ENCODE results near the gene PAX5. TPM values are rescaled to one million over a fixed set of nuclear protein-coding genes. Genes with fewer than 3 reads are reported as not detected.

The PAX5 gene
- total RNA-seq, 4 donors from 2014 or later, result not detected

DNA sequence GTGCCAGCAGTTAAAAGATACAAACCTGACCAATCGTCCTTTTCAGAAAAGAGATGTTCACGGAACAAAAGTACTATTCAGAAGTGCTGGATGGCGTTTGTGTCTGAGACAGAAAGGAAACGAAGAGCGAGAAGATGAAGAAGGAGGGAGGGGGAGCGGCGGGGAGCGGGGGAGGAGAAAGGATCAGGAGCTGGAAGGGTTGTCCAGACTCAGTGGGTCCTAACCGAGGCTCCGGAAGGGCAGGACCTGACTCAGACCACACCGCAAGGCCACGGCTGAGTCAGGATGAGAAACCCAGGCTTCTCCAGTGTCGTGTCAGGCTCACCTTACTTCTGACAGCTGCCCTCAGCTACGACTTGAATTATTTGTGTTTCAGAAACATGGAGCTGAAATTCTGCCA is 46.2 kb downstream of the PAX5 start:
- 4 to 8% methylated on average over 14 of the region's 14 CpGs for WGBS, 2 donors
- no peak for TF ChIP-seq POLR2A (IDR thresholded peaks at IDR 0.05)
- TF ChIP-seq, protein P1, sequence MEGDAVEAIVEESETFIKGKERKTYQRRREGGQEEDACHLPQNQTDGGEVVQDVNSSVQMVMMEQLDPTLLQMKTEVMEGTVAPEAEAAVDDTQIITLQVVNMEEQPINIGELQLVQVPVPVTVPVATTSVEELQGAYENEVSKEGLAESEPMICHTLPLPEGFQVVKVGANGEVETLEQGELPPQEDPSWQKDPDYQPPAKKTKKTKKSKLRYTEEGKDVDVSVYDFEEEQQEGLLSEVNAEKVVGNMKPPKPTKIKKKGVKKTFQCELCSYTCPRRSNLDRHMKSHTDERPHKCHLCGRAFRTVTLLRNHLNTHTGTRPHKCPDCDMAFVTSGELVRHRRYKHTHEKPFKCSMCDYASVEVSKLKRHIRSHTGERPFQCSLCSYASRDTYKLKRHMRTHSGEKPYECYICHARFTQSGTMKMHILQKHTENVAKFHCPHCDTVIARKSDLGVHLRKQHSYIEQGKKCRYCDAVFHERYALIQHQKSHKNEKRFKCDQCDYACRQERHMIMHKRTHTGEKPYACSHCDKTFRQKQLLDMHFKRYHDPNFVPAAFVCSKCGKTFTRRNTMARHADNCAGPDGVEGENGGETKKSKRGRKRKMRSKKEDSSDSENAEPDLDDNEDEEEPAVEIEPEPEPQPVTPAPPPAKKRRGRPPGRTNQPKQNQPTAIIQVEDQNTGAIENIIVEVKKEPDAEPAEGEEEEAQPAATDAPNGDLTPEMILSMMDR (IDR thresholded peaks at IDR 0.05), result no peak
- no peak for TF ChIP-seq EP300 (IDR thresholded peaks at IDR 0.05)
- Histone ChIP-seq H3K9me3 (peaks cover 0 to 20% (median 4%) of the 10 kb centered on the region in 4 donors), H3K36me3 (no peaks in the 10 kb centered on the region), H3K27me3 (peaks cover 0 to 94% of the 10 kb centered on the region in 2 donors), H3K27ac (no peak overlapping the region), H3K4me1 (peaks cover 0 to 28% (median 3%) of the 10 kb centered on the region in 4 donors), H3K4me3 (no peak overlapping the region)
- DNase-seq (ENCODE audit: low spot score in 2 of 2), result no peak

DNA sequence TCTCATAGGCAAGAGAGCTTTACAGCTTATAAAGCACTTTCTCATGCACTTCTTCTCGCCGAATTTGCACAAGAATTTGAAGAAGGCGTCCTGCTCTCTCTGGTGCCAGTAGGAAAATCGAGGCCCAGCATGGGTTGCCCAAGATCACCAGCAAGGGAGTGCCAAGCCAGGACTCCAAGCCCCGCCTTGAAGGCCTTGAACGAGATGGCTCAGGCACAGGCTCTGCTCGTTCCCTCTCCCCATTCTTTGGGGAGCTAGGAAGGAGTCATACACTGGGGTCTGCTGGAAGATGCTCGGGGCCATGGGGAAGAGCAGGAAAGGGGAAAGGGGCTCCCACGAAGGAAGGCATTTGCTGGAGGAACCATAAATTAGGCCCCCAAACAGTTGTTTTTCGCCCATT is 46.7 kb downstream of the PAX5 start:
- H3K27ac ChIP-seq, result no peak overlapping the region
- peaks cover 0 to 20% (median 4%) of the 10 kb centered on the region in 4 donors for H3K9me3 ChIP-seq
- 13 to 14% methylated on average over 10 of the region's 10 CpGs for WGBS, 2 donors
- H3K27me3 ChIP-seq, result peaks cover 0 to 96% of the 10 kb centered on the region in 2 donors
- TF ChIP-seq, protein P1 (IDR thresholded peaks at IDR 0.05), result no peak
- TF ChIP-seq POLR2A (IDR thresholded peaks at IDR 0.05) (no peak), EP300 (IDR thresholded peaks at IDR 0.05) (no peak)
- no peak overlapping the region for H3K4me3 ChIP-seq
- DNase-seq (ENCODE audit: low spot score in 2 of 2), result no peak
- peaks cover 0 to 28% (median 3%) of the 10 kb centered on the region in 4 donors for H3K4me1 ChIP-seq
- H3K36me3 ChIP-seq, result no peaks in the 10 kb centered on the region

DNA sequence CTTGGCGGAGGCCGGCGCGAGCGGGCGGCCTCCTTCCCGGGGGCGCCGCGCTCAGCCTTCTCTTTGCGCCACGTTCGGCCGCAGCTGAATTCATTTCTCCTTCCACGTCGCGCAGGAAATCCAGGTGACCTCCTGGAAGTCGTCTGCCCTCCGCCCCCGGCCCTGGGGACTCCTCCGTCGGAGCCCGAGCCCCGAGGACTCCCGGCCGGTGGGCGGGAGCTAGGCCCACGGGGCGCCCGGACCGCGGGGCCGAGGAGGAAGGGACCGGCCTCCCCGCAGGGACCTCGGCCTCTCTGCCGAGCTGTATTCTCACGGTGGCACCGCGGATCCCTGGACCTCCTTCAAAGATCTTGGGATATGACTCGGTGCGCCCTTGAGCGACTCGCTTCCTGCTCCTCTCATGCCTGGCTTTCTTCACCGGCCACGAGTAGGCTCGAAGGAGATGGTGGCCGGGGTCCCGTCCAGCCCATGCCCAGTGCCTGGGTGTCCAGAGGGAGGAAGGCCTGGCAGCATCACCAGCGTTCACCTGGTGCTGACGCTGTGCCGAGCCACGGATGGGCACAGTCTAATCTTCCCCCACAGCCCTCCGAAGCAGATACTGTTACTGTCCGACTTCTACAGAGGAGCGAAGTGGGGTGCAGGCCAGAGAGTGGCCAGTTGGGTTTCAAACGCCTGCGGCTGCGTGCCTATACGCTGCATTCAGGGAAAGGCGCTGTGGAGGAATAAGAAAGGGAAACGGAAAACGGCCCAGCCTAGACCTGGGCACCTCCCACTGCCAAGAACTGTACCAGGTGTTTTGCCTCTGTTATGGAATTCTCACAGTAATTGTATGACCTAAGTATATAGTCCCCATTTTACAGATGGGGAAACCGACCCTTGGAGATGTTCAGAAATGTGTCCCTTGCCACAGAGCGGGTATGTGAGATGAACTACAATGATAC is 47.3 kb downstream of the PAX5 start:
- Histone ChIP-seq H3K36me3 (no peaks in the 10 kb centered on the region), H3K9me3 (peaks cover 0 to 18% (median 4%) of the 10 kb centered on the region in 4 donors), H3K27ac (no peak overlapping the region), H3K4me3 (peak overlapping the region in 1 of 4 donors; percentile 17), H3K4me1 (peaks cover 0 to 28% (median 3%) of the 10 kb centered on the region in 4 donors), H3K27me3 (peaks cover 0 to 96% of the 10 kb centered on the region in 2 donors)
- DNase-seq (ENCODE audit: low spot score in 2 of 2), result no peak
- WGBS, 2 donors, result 4 to 5% methylated on average over 40 to 65 of the region's 65 CpGs
- TF ChIP-seq POLR2A (IDR thresholded peaks at IDR 0.05) (no peak), EP300 (IDR thresholded peaks at IDR 0.05) (no peak)
- TF ChIP-seq, protein P1 (IDR thresholded peaks at IDR 0.05), result no peak

DNA sequence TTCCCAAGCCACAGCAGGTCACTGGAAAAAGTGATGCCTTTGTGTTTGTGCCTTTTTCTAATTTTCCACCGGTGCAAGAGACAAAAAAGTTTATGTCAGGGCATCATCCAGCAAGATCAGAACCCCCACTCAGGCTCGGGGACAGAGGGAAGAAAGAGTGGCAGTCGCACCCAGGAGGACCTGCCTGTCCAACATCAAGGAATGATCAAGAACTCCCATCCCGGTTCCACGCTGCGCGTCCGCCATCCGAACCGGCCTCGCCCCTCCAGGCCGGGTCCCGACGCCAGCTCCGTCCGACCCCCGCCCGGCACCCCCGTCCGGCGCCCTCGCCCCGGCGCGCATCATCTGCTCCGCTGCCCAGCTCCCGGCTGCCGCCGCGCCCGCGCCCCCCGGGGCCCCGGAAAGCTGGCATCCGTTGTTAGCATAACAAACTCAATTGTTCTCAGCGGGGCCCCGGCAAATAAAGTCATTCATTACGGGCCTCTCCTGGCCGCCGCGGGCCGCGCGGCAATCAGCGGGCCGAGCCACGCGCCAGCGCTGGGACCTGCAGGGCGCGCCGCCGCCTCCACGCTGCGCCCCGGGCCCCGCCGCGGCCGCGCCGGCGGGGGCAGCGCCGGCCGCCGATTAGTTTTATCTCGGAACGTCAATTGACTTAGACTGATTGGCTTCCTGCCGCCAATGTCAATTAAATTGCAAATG is 48.1 kb downstream of the PAX5 start:
- DNase-seq (ENCODE audit: low spot score in 2 of 2), result no peak

DNA sequence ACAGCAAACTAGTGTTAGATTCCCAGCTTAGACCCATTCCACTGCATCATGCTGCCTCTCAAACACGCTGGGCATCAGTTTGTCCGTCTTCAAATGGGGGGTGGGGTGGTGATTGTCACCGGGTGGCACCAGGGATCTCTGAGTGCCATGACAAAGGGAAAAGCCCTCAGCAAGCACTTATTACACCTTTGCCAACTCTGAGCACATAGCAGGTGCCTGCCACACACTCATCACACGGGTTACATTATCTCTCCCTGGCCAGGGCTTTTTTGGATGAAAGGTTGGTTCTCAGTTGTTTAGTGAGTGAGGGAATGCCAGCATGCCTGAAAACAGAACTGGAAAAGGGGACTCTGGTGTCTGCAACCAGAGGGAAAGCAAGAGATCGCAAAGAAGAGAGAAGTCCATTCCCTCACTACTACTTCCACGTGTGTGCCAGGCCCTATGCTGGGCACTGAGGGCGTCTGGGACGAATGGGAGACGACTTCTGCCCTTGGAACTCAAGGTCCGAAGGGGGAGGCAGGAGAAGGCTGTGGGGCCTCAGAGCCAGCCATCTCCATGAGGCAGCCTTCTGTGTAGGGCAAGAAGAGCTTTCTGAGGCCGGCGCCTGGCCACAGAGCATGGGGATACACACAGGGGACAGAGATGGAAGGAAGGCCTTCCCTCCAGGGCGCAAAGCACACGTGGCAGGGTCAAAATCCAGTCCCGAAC is 48.9 kb downstream of the PAX5 start:
- WGBS, 2 donors, result 23 to 27% methylated on average over 15 of the region's 15 CpGs
- Histone ChIP-seq H3K4me3 (no peak overlapping the region), H3K27ac (no peak overlapping the region), H3K27me3 (peaks cover 0 to 91% of the 10 kb centered on the region in 2 donors), H3K36me3 (no peaks in the 10 kb centered on the region), H3K4me1 (peaks cover 0 to 28% (median 3%) of the 10 kb centered on the region in 4 donors), H3K9me3 (peaks cover 0 to 3% (median 0%) of the 10 kb centered on the region in 4 donors)
- TF ChIP-seq POLR2A (IDR thresholded peaks at IDR 0.05) (no peak), EP300 (IDR thresholded peaks at IDR 0.05) (no peak)
- TF ChIP-seq, protein P1 (IDR thresholded peaks at IDR 0.05), result no peak
- no peak for DNase-seq (ENCODE audit: low spot score in 2 of 2)

More for the DNA sequence above, 48.1 kb downstream of the PAX5 start:
- Histone ChIP-seq H3K36me3 (no peaks in the 10 kb centered on the region), H3K4me1 (peaks cover 0 to 28% (median 3%) of the 10 kb centered on the region in 4 donors), H3K9me3 (peaks cover 0 to 10% (median 0%) of the 10 kb centered on the region in 4 donors), H3K27ac (no peak overlapping the region), H3K27me3 (peaks cover 0 to 92% of the 10 kb centered on the region in 2 donors), H3K4me3 (peak overlapping the region in 1 of 4 donors; percentile 17)
- WGBS, 2 donors, result 1 to 2% methylated on average over 47 to 57 of the region's 70 CpGs
- no peak for TF ChIP-seq EP300 (IDR thresholded peaks at IDR 0.05)
